ENCODE measurements around the gene MOB1B. TPM values are rescaled to one million over a fixed set of nuclear protein-coding genes. Genes with fewer than 3 reads are reported as not detected.
A peak's percentile ranks its signal among the peaks of the same experiment; 100 is the strongest.

The MOB1B gene
- total RNA-seq: 10 to 100 TPM; 10.5 to 34.3 (median 24.2) TPM

GRCh38 chr4:70901984-70902576, at the start of gene MOB1B:
Gene MOB1B, plus strand, starts transcription at chr4:70902369. Its CDS starts 168 bp downstream, at chr4:70902537.
- H3K9me3 ChIP-seq: no peaks in the 10 kb centered on the region
- peak within 1 kb of the TSS; percentile 68 to 94 (median 88) for H3K4me3 ChIP-seq
- H3K27ac ChIP-seq: peak within 1 kb of the TSS; percentile 81 to 95 (median 90)
- H3K27me3 ChIP-seq: no peaks in the 10 kb centered on the region
- H3K4me1 ChIP-seq: peaks cover 0 to 15% (median 5%) of the 10 kb centered on the region in 4 donors
- peaks cover 0 to 5% (median 0%) of the 10 kb centered on the region in 4 donors for H3K36me3 ChIP-seq
- 0 to 1% methylated on average over 33 to 47 of the region's 47 CpGs for WGBS, 2 donors
- DNase-seq: peak; percentile 92 to 94
- TF ChIP-seq POLR2A (IDR thresholded peaks at IDR 0.05) (peak in 2 of 4 donors; percentile 55 to 59), EP300 (IDR thresholded peaks at IDR 0.05) (no peak), POLR2AphosphoS5 (IDR thresholded peaks at IDR 0.05) (peak in 1 of 2 donors; percentile 86), CTCF (IDR thresholded peaks at IDR 0.05) (peak in 5 of 6 experiments; percentile 14 to 58 (median 49))
- ATAC-seq (ENCODE audit: low FRiP score in 2 of 2): peak; percentile 91 to 98

- Histone ChIP-seq H3K36me3 (no peaks in the 10 kb centered on the region), H3K9me3 (no peaks in the 10 kb centered on the region), H3K27ac (no peak overlapping the region), H3K4me3 (no peak overlapping the region), H3K4me1 (no peaks in the 10 kb centered on the region), H3K27me3 (no peaks in the 10 kb centered on the region)
- TF ChIP-seq POLR2AphosphoS5 (IDR thresholded peaks at IDR 0.05): no peak
- TF ChIP-seq CTCF (IDR thresholded peaks at IDR 0.05): no peak
- TF ChIP-seq EP300 (IDR thresholded peaks at IDR 0.05): no peak
- no peak for TF ChIP-seq POLR2A (IDR thresholded peaks at IDR 0.05)
- ATAC-seq (ENCODE audit: low FRiP score in 2 of 2) (no peak), DNase-seq (no peak)
- 96 to 97% methylated on average over 2 of the region's 2 CpGs for WGBS, 2 donors
These were observed 46.7 kb upstream of the MOB1B start for GRCh38 chr4:70855464-70855863.

- DNase-seq (no peak), ATAC-seq (ENCODE audit: low FRiP score in 2 of 2) (no peak)
- H3K9me3 ChIP-seq: no peaks in the 10 kb centered on the region
- WGBS, 2 donors: 89 to 91% methylated on average over 4 of the region's 4 CpGs
- H3K27me3 ChIP-seq: no peaks in the 10 kb centered on the region
- TF ChIP-seq EP300 (IDR thresholded peaks at IDR 0.05): no peak
- no peak for TF ChIP-seq CTCF (IDR thresholded peaks at IDR 0.05)
- no peak for TF ChIP-seq POLR2AphosphoS5 (IDR thresholded peaks at IDR 0.05)
- TF ChIP-seq POLR2A (IDR thresholded peaks at IDR 0.05): no peak
- H3K36me3 ChIP-seq: no peaks in the 10 kb centered on the region
- H3K4me3 ChIP-seq: no peak overlapping the region
- no peaks in the 10 kb centered on the region for H3K4me1 ChIP-seq
- no peak overlapping the region for H3K27ac ChIP-seq
These were observed 43.7 kb upstream of the MOB1B start for GRCh38 chr4:70858454-70858853.

GRCh38 chr4:70859066-70859465, 43.1 kb upstream of the MOB1B start:
- ATAC-seq (ENCODE audit: low FRiP score in 2 of 2): no peak
- no peak overlapping the region for H3K27ac ChIP-seq
- no peaks in the 10 kb centered on the region for H3K36me3 ChIP-seq
- no peak overlapping the region for H3K4me3 ChIP-seq
- H3K27me3 ChIP-seq: no peaks in the 10 kb centered on the region
- H3K9me3 ChIP-seq: no peaks in the 10 kb centered on the region
- H3K4me1 ChIP-seq: no peaks in the 10 kb centered on the region
- WGBS, 2 donors: 66 to 80% methylated on average over 1 of the region's 1 CpG
- DNase-seq: no peak
- TF ChIP-seq EP300 (IDR thresholded peaks at IDR 0.05): no peak
- TF ChIP-seq CTCF (IDR thresholded peaks at IDR 0.05): no peak
- no peak for TF ChIP-seq POLR2A (IDR thresholded peaks at IDR 0.05)
- TF ChIP-seq POLR2AphosphoS5 (IDR thresholded peaks at IDR 0.05): no peak

Data from upper lobe of left lung (tissue), 6 donors.